ENCODE data around the gene GGA3. TPM values are rescaled to one million over a fixed set of nuclear protein-coding genes. Genes with fewer than 3 reads are reported as not detected.
"Not testable (repeated sequence)": the region's sequence is repeated elsewhere in the genome, so short reads cannot be mapped to it uniquely, and the experiment has no call there.

GGA3 gene
- total RNA-seq, 2 donors from 2014 or later: 23.0 to 24.5 TPM

DNA sequence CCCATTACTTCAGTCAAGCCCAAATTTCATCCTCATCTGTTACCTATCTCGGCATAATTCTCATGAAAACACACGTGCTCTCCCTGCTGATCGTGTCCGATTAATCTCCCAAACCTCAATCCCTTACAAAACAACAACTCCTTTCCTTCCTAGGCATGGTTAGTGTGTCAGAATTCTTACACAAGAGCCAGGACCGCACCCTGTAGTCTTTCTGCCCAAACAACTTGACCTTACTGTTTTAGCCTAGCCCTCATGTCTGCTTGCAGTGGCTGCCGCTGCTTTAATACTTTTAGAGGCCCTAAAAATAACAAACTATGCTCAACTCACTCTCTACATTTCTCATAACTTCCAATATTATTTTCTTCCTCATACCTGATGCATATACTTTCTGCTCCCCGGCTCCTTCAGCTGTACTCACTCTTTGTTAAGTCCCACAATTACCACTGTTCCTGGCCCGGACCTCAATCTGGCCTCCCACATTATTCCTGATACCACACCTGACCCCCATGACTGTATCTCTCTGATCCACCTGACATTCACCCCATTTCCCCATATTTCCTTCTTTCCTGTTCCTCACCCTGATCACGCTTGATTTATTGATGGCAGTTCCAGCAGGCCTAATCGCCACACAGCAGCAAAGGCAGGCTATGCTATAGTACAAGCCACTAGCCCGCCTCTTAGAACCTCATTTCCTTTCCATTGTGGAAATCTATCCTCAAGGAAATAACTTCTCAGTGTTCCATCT lies 5.3 kb downstream of the GGA3 start:
- ATAC-seq; intact Hi-C loops (cut with DNase I); DNase-seq: not testable (repeated sequence)

DNA sequence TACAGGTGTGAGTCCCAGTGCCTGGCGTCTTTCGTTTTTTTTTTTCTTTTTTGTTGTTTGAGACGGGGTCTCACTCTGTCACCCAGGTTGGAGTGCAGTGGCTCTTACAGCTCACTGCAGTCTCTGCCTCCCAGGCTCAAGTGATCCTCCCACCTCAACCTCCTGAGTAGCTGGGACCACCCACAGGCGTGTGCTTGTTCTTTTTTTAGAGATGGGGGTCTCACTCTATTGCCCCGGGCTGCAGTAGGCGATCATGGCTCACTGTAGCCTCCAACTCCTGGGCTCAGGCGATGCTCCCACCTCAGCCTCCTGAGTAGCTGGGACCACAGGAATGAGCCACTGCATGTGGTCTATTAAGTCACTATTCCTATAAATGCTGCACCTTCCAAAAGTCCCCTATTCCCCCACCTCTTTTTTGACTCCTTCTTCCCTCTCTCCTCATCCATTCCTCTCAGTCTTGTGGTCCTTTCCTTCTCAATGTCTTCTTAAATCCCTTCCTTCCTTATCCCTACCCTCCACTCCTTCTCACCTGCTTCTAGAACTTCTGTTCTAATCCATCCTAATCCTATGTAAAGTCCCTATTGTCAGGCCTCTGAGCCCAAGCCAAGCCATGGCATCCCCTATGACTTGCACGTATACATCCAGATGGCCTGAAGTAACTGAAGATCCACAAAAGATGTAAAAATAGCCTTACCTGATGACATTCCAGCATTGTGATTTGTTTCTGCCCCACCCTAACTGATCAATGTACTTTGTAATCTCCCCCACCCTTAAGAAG lies 9.2 kb downstream of the GGA3 start:
- intact Hi-C loops (cut with DNase I): no loop called here
- ATAC-seq: no peak
- no peak for DNase-seq

DNA sequence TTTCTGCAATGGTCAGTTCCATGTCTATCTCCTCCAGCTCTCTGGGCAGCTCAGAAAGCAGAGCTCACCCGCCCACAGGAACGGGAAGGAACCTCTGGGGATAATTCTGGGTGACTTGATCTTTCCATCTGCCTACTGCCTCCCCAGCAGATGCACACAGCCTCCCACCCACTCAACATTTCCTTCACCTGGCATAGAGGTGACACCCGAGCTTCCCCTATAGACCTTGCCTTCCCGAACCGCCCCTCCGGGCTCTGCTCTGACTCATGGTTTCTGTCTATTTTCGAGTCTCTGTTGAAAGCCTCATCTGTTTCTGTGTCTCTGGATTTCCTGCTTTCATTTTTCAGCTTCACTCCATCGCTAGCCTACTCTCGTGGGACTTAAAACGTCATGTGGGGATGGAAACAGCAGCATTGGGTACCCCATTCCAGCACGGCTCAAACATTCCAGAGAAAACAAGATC lies 11.4 kb downstream of the GGA3 start:
- intact Hi-C loops (cut with DNase I): no loop called here
- DNase-seq (no peak), ATAC-seq (peak; percentile 43 to 58)

DNA sequence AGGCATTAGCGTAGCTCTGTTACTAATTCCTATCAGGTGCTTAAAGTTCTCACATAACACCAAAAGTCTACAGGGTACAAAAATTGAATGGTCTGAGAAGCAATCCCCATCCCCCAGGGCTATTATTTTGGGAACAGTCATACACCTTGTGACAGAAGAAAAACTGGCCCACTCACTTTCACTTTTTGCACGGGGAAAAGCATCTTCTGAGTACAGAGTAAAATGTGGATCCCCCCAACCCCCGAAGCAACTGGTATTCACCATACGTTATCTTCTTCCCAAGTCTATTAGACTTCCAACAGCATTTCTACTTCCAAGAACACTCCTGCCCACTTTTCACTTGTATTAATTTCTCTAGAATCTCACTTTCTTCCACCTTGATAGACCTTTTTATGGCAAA lies 11.8 kb downstream of the GGA3 start:
- DNase-seq: no peak
- ATAC-seq: no peak
- intact Hi-C loops (cut with DNase I): no loop called here

DNA sequence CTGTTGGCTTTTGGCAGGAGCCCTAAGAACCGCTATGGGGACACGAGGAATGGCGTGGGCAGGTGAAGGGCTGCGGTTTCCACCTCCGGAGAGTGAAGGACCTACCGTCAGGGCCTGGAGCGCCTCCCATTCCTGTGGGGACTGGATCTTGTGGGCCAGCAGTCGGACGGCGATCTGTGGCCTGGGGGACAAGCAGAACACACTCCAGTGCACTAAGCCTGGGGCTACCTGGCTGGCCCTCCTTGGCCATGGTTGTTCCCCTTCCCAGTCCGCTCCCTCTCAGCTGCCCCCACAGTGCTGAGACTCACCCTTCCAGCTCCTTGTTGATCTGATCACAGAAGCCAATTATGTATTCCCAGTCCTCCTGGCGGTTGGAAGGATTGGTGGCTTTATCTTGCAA lies 15.0 kb downstream of the GGA3 start:
- ATAC-seq (no peak), DNase-seq (no peak)
- intact Hi-C loops (cut with DNase I): no loop called here

DNA sequence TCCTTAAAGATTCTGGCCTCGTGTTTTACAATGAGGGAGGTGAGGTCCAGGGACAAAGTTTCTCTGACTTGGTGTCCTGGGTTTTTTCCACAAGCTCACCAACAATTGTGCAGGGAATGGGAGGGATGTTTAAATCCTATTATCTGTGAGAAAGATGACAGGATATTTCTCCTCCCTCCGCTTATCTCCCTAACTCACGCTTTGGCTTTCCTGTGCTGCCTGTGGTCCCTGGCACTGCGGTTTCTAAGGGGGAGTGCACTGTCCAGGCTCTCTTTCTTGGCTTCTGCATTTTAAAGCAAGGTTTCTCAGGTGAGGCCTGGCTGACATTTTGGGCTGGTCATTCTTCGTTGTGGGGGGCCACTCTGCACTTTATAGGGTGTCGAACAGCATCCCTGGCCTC lies 16.4 kb downstream of the GGA3 start:
- DNase-seq (no peak), ATAC-seq (no peak)
- intact Hi-C loops (cut with DNase I): no loop called here

DNA sequence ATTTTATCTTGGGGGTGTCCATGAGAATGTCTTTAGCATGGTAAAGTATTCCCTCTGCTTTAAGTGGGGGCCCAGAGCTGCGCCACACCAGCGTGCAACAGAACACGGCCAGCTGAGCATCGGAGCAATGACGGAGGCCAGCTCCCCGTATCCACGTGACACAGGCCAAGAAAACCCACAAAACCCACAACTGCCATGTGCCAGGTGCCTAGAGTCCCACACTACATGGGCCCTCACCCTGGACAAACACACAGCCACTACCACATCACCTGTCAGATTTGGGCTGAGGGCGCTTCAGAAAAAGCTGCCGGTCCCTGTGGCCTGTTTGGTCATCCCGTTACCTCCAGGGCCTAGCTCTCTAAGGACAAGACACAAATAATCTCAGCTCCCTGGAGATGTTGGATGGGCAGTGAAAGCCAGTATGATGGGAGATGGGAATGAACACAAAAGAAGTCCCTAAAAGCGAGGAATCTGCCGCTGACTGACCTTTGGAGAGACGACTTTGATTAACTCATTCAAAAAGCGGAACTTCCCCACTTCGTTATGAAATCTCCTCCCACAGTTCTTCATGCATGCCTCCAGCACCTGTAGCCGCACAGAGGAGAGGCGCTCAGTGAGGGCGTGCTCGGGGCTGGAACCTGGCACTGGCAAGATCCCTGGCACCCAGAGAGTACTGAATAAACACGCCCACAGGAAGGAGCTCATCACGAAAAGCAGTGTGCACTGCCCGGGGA lies 17.1 kb downstream of the GGA3 start:
- intact Hi-C loops (cut with DNase I): no loop called here

DNA sequence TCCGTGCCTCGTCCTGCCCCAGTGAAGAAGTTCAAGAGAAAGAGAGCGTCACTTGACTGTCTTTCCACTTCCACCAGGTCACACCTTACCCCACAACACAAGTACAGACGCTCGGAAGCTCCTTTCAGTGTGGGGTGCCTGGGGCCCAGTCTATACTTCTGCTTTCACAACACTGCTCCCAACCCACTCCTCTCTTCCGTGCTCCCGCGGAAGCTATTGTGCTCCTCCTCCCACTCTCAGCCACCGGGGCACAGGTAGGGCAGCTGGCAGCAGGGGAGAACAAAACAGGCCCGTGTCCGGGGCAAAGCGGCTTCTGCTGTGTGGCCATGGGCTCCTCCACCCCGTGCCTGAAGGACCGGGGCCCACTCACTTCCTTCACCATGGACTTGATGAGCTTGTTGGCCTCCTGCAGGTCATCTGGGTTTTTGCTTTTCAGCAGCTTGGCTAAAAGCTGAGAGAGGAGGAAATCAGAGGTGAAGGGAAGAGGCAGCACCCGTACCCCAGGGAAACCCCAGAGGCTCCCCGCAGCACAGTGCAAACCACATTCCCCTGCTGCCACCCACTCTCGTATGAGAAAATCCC lies 18.9 kb downstream of the GGA3 start:
- ATAC-seq: no peak
- intact Hi-C loops (cut with DNase I): no loop called here
- no peak for DNase-seq

More for the DNA sequence above, 17.1 kb downstream of the GGA3 start:
- ATAC-seq: no peak
- no peak for DNase-seq

DNA sequence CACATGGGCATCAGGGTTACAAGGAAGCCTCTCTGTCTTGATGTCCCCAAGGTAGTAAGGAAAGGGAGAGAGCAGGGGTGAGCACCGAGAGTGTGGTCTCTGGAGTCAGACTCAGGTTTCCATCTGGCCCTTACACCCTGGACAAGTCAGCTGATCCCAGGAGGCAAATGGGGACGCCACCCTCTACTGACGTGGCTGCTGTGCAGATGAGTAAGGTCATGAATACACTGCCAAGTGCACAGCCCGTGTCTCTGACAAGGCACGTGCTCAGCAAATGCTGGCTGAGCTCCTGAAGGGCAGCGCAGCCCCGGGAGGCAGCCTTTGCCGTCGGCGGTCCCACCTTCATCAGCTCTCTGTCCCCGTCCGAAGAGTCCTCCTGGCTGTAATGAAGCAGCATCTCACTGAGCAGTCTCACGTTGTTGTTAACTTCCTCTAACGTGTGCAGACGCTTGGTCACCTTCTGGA lies 19.4 kb downstream of the GGA3 start:
- no peak for DNase-seq
- intact Hi-C loops (cut with DNase I): no loop called here
- ATAC-seq: no peak

DNA sequence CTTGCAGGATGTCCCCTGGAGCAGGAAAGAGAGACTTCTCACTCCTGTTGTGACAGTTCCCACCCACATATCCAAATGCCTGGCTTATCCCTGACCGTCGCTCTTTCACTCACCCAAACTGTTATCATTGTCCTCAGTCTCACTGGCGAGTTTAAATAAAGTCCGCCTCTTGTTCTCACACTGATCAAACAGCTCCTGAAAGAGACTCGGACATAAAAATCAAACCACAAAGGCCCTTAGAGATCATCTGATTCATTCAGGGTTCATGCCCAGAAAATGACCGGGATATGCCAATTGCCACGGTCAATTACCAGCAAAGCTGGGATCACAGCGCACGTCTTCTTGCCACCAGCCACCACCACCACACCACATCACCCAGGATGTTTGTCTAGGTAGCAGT lies 19.9 kb downstream of the GGA3 start:
- DNase-seq (no peak), ATAC-seq (no peak)
- intact Hi-C loops (cut with DNase I): no loop called here

DNA sequence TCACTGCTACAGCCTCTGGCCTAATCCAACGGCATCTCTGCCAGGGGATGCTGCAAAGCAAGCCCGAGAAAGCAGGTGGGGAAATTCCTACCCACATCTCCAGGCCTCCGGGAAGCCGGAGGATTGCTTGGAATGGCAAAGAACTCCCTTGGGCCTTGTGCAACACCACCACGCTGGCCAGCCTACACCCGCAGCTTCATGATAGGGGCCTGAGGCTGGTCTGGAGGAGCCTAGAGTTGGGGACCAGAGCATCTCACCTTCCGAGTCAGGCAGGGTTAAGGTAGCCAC lies 20.3 kb downstream of the GGA3 start:
- DNase-seq: no peak

DNA sequence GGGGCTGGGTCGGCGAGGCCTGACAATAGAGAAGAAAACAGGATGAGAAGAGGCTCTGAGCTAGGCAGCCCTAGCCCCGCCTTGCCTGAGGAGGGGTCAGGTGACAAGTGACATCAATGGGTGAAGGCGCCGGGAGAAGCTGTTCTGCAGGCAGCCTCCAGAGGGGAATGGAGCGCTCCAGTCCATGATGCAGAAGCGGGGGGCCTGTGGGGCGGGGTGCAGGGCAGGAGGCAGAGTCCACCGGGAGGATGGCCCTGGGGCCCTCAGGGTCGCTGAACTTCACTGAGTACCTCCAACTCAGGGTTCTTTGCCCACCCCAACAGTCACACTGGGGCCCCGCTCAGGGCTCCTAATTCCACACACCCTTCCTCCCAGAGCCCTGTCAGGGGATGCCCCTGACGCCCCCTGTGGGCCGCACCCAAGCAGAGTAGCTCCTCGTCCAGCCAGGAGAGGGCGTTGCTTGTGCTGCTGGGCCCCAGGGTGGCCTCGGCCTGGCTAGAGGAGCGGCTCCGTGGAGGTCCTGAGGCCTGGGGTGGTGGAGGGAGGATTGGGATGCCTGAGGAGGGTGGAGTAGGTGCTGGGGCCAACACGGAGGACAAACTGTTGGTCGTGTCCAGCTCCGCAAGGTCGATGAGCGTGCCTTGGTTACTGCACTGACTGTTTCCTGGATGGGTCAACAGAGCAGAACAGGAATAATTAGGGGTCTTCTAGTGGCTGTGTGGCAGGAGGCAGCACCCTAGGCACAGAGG lies 20.8 kb downstream of the GGA3 start:
- intact Hi-C loops (cut with DNase I): no loop called here
- ATAC-seq: no peak
- DNase-seq: no peak

More for the DNA sequence above, 20.3 kb downstream of the GGA3 start:
- no peak for ATAC-seq
- intact Hi-C loops (cut with DNase I): no loop called here

DNA sequence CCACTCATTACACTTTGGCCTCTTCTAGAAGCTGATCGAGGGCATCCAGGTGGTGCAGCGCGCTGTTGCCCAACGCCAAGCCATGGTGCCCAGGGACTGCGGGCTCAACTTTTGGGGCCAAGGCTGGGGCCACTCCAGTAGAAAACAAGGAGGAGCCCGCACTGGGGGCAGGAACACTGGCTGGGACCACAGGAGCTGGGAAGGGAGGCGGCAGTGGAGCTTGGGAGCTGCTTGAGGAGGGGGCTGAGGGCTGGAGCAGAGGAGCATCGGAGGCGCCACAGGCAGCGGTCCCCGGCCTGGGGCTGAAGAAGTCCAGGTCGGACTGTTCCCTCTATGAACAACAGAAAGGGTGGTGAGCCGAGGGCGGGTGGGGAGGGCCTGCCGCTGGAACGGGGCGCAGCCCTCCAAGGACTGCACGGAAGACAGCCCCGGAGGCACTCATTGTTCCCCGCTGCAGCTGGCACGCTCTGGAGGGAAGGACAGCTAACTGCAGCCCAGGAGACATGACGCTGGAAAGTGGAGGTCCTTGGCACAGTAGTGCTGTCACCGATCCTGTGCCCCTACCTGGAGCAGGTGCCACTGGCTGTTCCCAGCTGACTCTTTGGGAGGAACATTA lies 21.5 kb downstream of the GGA3 start:
- DNase-seq (no peak), ATAC-seq (no peak)
- intact Hi-C loops (cut with DNase I): no loop called here

DNA sequence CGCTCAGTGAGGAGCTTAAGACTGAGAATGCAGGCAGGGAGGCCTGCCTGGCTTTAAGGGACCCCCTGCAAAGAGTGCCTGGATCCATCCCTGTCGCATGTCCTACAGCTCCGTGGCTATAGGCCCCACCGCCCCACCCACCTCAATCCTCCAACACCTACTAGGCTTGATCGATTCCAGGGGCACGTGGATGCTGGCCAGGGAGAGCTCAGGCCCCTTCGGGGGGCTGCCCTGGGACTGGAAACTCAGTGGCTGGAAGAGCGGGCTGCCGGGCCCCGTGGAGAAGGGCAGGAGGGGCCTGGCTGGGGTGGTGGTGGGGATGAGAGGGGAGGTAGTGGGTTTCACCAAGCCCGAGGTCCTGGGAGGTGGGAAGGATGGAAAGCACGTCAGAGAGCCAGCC lies 22.2 kb downstream of the GGA3 start:
- DNase-seq: no peak
- intact Hi-C loops (cut with DNase I): no loop called here
- ATAC-seq: no peak

DNA sequence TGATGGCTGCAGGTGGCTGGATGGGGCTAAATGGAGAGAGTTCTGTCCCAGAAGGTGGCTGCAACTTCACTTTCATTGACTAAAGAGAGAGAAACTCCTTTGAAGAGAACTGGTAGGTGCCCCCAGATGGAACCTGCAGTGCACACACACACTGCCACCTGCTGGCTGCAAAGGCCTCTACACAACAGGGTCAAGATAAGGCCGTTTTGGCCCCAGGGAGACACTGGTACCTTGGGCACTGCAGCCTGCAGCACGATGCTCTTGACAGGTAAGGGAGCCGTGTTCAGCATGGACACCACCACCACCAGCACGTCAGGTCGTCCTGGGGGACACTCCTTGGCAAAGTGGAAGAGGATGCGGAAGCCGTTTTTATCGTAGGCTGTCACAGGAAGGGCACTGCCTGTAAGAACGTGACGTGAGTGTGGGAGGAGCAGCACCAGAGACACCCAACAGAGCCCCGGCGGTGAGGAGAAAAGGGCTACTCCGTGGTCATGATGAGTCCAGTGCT lies 22.7 kb downstream of the GGA3 start:
- ATAC-seq (peak; percentile 58 to 74), DNase-seq (peak; percentile 61)
- intact Hi-C loops (cut with DNase I): no loop called here

DNA sequence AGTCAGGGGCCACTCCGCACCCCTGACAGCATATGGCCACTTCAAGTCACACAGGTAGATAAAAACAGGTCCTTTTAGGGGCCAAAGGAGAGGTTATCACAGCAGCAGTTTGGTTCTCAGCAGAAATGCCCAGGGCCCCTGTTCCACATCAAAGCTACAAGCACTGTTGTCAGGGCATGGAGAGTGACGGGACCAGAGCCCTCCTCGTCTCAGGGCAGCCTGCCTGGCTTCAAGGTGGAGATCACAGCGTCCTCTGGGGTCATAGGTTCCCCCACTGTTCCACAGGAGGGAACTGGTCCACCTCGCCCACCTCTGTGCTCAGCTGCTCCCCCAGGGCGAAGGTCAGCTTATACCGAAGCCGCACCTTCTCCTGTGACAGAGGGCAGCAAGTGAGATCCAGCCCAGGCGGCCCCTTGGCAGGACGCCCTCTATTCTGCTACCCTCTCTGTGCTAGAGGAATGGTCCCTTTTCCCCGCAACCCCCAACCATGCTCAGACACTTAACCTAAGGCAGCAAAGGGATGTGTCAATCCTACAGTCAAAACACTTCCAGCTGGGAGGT lies 23.3 kb downstream of the GGA3 start:
- intact Hi-C loops (cut with DNase I): no loop called here
- ATAC-seq (no peak), DNase-seq (no peak)

DNA sequence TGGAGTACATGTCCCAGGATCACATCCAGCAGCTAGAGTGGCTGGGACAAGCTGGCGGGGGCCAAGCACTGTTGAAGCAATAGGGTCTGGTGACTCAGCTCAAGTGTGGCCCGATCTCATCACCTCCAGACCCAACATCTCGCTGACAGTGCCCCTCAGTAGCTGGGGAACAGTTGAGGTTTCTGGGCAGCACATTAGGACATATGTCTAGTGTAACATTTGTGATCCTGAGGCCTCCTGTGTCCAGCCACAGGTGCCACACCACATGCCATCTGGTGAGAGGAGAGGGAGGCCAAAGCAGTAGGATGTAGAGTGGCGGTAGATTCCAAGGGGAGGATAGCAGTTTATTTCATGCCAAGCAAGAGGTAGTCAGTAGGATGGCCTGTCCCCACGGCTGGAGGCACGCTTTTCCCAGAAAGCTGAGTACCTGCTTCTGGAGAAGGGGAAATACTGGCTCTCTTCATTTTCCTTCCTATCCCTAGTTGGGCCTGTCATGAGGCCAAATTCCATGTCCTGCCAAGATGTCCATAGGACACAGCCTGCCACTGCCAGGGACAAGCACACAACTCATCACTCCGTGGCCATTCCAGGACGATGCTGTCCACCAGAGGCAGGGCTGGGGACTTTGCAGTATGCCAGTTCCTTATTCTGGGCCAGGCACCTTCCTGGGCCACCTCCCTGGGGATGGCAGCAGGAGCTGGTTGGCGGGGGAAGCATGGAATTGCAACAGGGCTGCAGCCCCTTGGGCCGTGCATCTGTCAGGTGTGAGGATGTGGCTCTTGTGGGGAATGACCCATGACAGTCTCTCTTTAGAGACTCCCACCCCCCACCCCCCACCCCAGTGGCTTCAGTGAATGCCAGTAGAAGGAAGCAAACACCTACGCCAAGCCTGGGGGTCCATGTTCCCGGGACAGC lies 24.0 kb downstream of the GGA3 start:
- peak; percentile 51 for DNase-seq
- ATAC-seq: peak; percentile 51 to 70
- intact Hi-C loops (cut with DNase I): no loop called here

All from left cardiac atrium (tissue), 4 donors.